Trophoblast cell (in vitro differentiated cells and primary cell): ENCODE measurements around the gene CCDC3.
"Not testable (repeated sequence)": the region's sequence is repeated elsewhere in the genome, so short reads cannot be mapped to it uniquely, and the experiment has no call there.

Experiments
- DNase-seq, 2 donors: peaks; one replicate each; pipeline ENCODE4 v3.0.0-alpha.2; 2016
- H2AFZ ChIP-seq: 2 replicates; pipeline ENCODE4 v1.6.1; 2013; ENCODE audit warnings: low read length, moderate library complexity, mild to moderate bottlenecking; ENCODE audit not compliant: insufficient read depth, poor library complexity
- H2AK5ac ChIP-seq: 2 replicates; pipeline ENCODE4 v1.6.1; 2013; ENCODE audit warnings: mild to moderate bottlenecking, low read length
- H2BK120ac ChIP-seq: 2 replicates; pipeline ENCODE4 v1.6.1; 2013; ENCODE audit warnings: low read length, mild to moderate bottlenecking, moderate library complexity; ENCODE audit not compliant: insufficient read depth, poor library complexity
- H2BK12ac ChIP-seq: 2 replicates; pipeline ENCODE4 v1.6.1; 2013; ENCODE audit warnings: mild to moderate bottlenecking, low read length, moderate library complexity
- H2BK5ac ChIP-seq: 2 replicates; pipeline ENCODE4 v1.6.1; 2013; ENCODE audit warnings: low read length, low read depth, moderate library complexity, mild to moderate bottlenecking; ENCODE audit not compliant: poor library complexity
- H3K14ac ChIP-seq: 2 replicates; pipeline ENCODE4 v1.6.1; 2013; ENCODE audit warnings: mild to moderate bottlenecking, low read length
- H3K18ac ChIP-seq: 2 replicates; pipeline ENCODE4 v1.6.1; 2013; ENCODE audit warnings: mild to moderate bottlenecking, low read length
- H3K23ac ChIP-seq: 2 replicates; pipeline ENCODE4 v1.6.1; 2013; ENCODE audit warnings: low read length
- H3K27ac ChIP-seq: 2 replicates; pipeline ENCODE4 v1.5.1; 2013; ENCODE audit warnings: low read depth, mild to moderate bottlenecking, inconsistent platforms, low read length, moderate library complexity
- H3K27me3 ChIP-seq: 2 replicates; pipeline ENCODE4 v1.6.1; 2013; ENCODE audit warnings: inconsistent platforms, mild to moderate bottlenecking, low read length, moderate library complexity; ENCODE audit not compliant: insufficient read depth
- H3K36me3 ChIP-seq, 2 experiments: 1 replicate in 1 of 2; 2 replicates in 1 of 2; pipeline ENCODE4 v1.6.1; 2013; ENCODE audit warnings: low read length in 2 of 2, mild to moderate bottlenecking in 2 of 2, moderate library complexity in 1 of 2; ENCODE audit not compliant: insufficient read depth in 2 of 2, control insufficient read depth in 1 of 2
- H3K4ac ChIP-seq: 2 replicates; pipeline ENCODE4 v1.6.1; 2013; ENCODE audit warnings: low read depth, mild to moderate bottlenecking, low read length, moderate library complexity
- H3K4me1 ChIP-seq, 2 experiments: 1 replicate in 1 of 2; 2 replicates in 1 of 2; pipeline ENCODE4 v1.6.1; 2013; ENCODE audit warnings: low read length in 2 of 2, mild to moderate bottlenecking in 2 of 2, moderate library complexity in 1 of 2; ENCODE audit not compliant: insufficient read depth in 2 of 2, control insufficient read depth in 1 of 2
- H3K4me2 ChIP-seq: 2 replicates; pipeline ENCODE4 v1.6.1; 2013; ENCODE audit warnings: inconsistent platforms, mild to moderate bottlenecking, low read length, moderate library complexity
- H3K4me3 ChIP-seq: 2 replicates; pipeline ENCODE4 v1.5.1; 2013; ENCODE audit warnings: mild to moderate bottlenecking, low read depth, low read length, inconsistent platforms
- H3K79me1 ChIP-seq: one replicate; pipeline ENCODE4 v1.6.1; 2013; ENCODE audit warnings: low read length
- H3K79me2 ChIP-seq: 2 replicates; pipeline ENCODE4 v1.6.1; 2013; ENCODE audit warnings: low read length, mild to moderate bottlenecking; ENCODE audit not compliant: control insufficient read depth, insufficient read depth, poor library complexity
- H3K9ac ChIP-seq: 2 replicates; pipeline ENCODE4 v1.6.1; 2013; ENCODE audit warnings: mild to moderate bottlenecking, low read length
- H3K9me3 ChIP-seq: 2 replicates; pipeline ENCODE4 v1.6.1; 2013; ENCODE audit warnings: low read depth, mild to moderate bottlenecking, control low read depth, inconsistent platforms, low read length; ENCODE audit not compliant: insufficient read depth
- H4K12ac ChIP-seq: 2 replicates; pipeline ENCODE4 v1.6.1; 2013; ENCODE audit warnings: low read depth, mild to moderate bottlenecking, low read length, moderate library complexity
- H4K8ac ChIP-seq: 2 replicates; pipeline ENCODE4 v1.6.1; 2013; ENCODE audit warnings: low read depth, mild to moderate bottlenecking, low read length, moderate library complexity
- H4K91ac ChIP-seq: one replicate; pipeline ENCODE4 v1.6.1; 2013; ENCODE audit warnings: low read depth, mild to moderate bottlenecking, low read length, moderate library complexity
- WGBS: extraction: QIAGEN DNeasy Blood & Tissue Kit; methylation state at CpG from one replicate; pipeline ENCODE4 v1.1.7; 2013; ENCODE audit warnings: missing lambda C conversion rate; ENCODE audit not compliant: insufficient read length, insufficient coverage; ENCODE audit errors: extremely low coverage; 5-methylcytosine and 5-hydroxymethylcytosine counted together

Gene CCDC3

GRCh38 chr10:12983568-12983967 lies 17.9 kb downstream of the CCDC3 start:
- H3K18ac ChIP-seq, H3K79me1 ChIP-seq, H2AK5ac ChIP-seq, H2AFZ ChIP-seq, H3K4me3 ChIP-seq, H3K4me1 ChIP-seq, H3K79me2 ChIP-seq, H2BK120ac ChIP-seq, H3K9ac ChIP-seq, H4K12ac ChIP-seq, H3K14ac ChIP-seq, H4K91ac ChIP-seq, H3K9me3 ChIP-seq, H3K27me3 ChIP-seq, H3K23ac ChIP-seq, H3K4me2 ChIP-seq, H2BK5ac ChIP-seq, H2BK12ac ChIP-seq, H3K4ac ChIP-seq, H4K8ac ChIP-seq, H3K36me3 ChIP-seq, H3K27ac ChIP-seq, DNase-seq: not testable (repeated sequence)
- no CpG with 5 or more reads among the region's 3 CpGs for WGBS

- Histone ChIP-seq H3K79me1 (no peaks in the 10 kb centered on the region), H2BK12ac (no peak overlapping the region), H3K79me2 (no peaks in the 10 kb centered on the region), H4K8ac (no peak overlapping the region), H3K4me1 (peaks cover 4 to 10% of the 10 kb centered on the region in 2 experiments), H3K9me3 (no peaks in the 10 kb centered on the region), H3K14ac (no peak overlapping the region), H3K4me2 (no peak overlapping the region), H3K23ac (no peak overlapping the region), H2AFZ (no peak overlapping the region), H3K18ac (no peak overlapping the region), H3K9ac (no peak overlapping the region), H3K36me3 (no peaks in the 10 kb centered on the region), H2AK5ac (no peak overlapping the region), H4K91ac (no peak overlapping the region), H3K27me3 (no peaks in the 10 kb centered on the region), H3K4ac (no peak overlapping the region), H2BK120ac (no peak overlapping the region), H2BK5ac (no peak overlapping the region), H3K27ac (no peak overlapping the region), H4K12ac (no peak overlapping the region), H3K4me3 (no peak overlapping the region)
- peak in 1 of 2 donors; percentile 8 for DNase-seq
- no CpG with 5 or more reads among the region's 4 CpGs for WGBS
These were observed 19.9 kb downstream of the CCDC3 start for GRCh38 chr10:12981570-12981969.

GRCh38 chr10:12980713-12981306 lies 20.7 kb downstream of the CCDC3 start:
- H2BK5ac ChIP-seq: no peak overlapping the region
- H3K36me3 ChIP-seq: no peaks in the 10 kb centered on the region
- no peak overlapping the region for H4K91ac ChIP-seq
- H3K4me3 ChIP-seq: no peak overlapping the region
- H3K27ac ChIP-seq: no peak overlapping the region
- no peak overlapping the region for H2AK5ac ChIP-seq
- no peaks in the 10 kb centered on the region for H3K9me3 ChIP-seq
- H3K23ac ChIP-seq: no peak overlapping the region
- no peak overlapping the region for H3K14ac ChIP-seq
- H3K79me2 ChIP-seq: no peaks in the 10 kb centered on the region
- no peak overlapping the region for H4K8ac ChIP-seq
- no peak overlapping the region for H2BK12ac ChIP-seq
- H3K4me1 ChIP-seq: peaks cover 4 to 10% of the 10 kb centered on the region in 2 experiments
- WGBS: no CpG with 5 or more reads among the region's 6 CpGs
- no peak for DNase-seq
- no peak overlapping the region for H3K4me2 ChIP-seq
- H3K18ac ChIP-seq: no peak overlapping the region
- no peak overlapping the region for H2AFZ ChIP-seq
- no peak overlapping the region for H4K12ac ChIP-seq
- no peak overlapping the region for H2BK120ac ChIP-seq
- H3K4ac ChIP-seq: no peak overlapping the region
- H3K27me3 ChIP-seq: no peaks in the 10 kb centered on the region
- no peak overlapping the region for H3K9ac ChIP-seq
- no peaks in the 10 kb centered on the region for H3K79me1 ChIP-seq

GRCh38 chr10:12980102-12980661 lies 21.3 kb downstream of the CCDC3 start:
- Histone ChIP-seq H3K79me1 (no peaks in the 10 kb centered on the region), H3K23ac (no peak overlapping the region), H3K27ac (no peak overlapping the region), H3K27me3 (no peaks in the 10 kb centered on the region), H3K9me3 (no peaks in the 10 kb centered on the region), H3K4me3 (no peak overlapping the region), H3K36me3 (no peaks in the 10 kb centered on the region), H4K8ac (no peak overlapping the region), H4K91ac (no peak overlapping the region), H4K12ac (no peak overlapping the region), H3K79me2 (no peaks in the 10 kb centered on the region), H3K4ac (no peak overlapping the region), H2AFZ (no peak overlapping the region), H3K4me1 (peaks cover 4 to 10% of the 10 kb centered on the region in 2 experiments), H3K9ac (no peak overlapping the region), H2BK5ac (no peak overlapping the region), H2AK5ac (no peak overlapping the region), H3K14ac (no peak overlapping the region), H2BK120ac (no peak overlapping the region), H3K18ac (no peak overlapping the region), H2BK12ac (no peak overlapping the region), H3K4me2 (peak overlapping the region; percentile 8)
- WGBS: no CpG with 5 or more reads among the region's 7 CpGs
- no peak for DNase-seq
